Activated naive CD8-positive, alpha-beta T cell treated with anti-CD3 and anti-CD28 coated beads, Interleukin-2, amount 50 U/mL, for 24 hours (primary cell): ENCODE data around the gene TES.
"Not testable (repeated sequence)": the region's sequence is repeated elsewhere in the genome, so short reads cannot be mapped to it uniquely, and the experiment has no call there.

ENCODE experiments used
- ATAC-seq: fragments of 150-1000 bp; cut with Tn5 transposase; one replicate; pipeline ENCODE4 v1.10.0; 2021
- DNase-seq: peaks from one replicate; pipeline ENCODE4 v3.0.0; 2021
- H3K27ac Mint-ChIP-seq: one replicate; pipeline ENCODE4 v1.8.0; 2021; ENCODE audit warnings: mild to moderate bottlenecking, mixed read lengths
- H3K27me3 Mint-ChIP-seq: one replicate; pipeline ENCODE4 v1.8.0; 2021; ENCODE audit warnings: mixed read lengths
- H3K36me3 Mint-ChIP-seq: one replicate; pipeline ENCODE4 v1.8.0; 2021; ENCODE audit warnings: low read depth, mixed read lengths
- H3K4me1 Mint-ChIP-seq: one replicate; pipeline ENCODE4 v1.8.0; 2021; ENCODE audit warnings: mixed read lengths
- H3K4me3 Mint-ChIP-seq: one replicate; pipeline ENCODE4 v1.8.0; 2021; ENCODE audit warnings: mild to moderate bottlenecking, moderate library complexity, mixed read lengths
- H3K9me3 Mint-ChIP-seq: one replicate; pipeline ENCODE4 v1.8.0; 2021; ENCODE audit warnings: mixed read lengths

Gene TES

GRCh38 chr7:116290740-116291139, 80.4 kb downstream of the TES start:
- DNase-seq, result no peak
- peaks cover 16% of the 10 kb centered on the region for H3K9me3 Mint-ChIP-seq
- no peak overlapping the region for H3K4me3 Mint-ChIP-seq
- no peak for ATAC-seq
- H3K4me1 Mint-ChIP-seq, result no peaks in the 10 kb centered on the region
- peaks cover 30% of the 10 kb centered on the region for H3K27me3 Mint-ChIP-seq
- no peaks in the 10 kb centered on the region for H3K36me3 Mint-ChIP-seq
- H3K27ac Mint-ChIP-seq, result no peak overlapping the region

DNA sequence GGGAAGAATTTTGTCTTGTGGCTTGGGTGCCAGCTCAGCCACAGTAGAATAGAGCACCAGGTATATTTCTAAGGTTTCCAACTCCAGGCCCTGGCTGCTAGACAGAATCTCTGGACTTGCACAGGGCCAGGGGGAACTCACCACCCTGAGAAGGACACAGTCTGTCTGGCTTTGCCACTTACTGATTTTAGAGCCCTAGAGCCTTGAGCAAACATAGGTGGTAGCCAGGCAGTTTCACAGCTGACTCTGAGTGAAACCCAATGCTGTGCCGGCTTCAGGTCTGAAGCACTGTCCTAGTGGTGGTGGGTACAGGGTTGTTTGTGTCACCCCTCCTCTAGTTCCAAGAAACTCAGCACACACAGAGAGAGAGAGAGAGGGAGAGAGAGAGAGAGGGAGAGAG, 81.6 kb downstream of the TES start:
- Mint-ChIP-seq H3K4me3 (no peak overlapping the region), H3K36me3 (no peaks in the 10 kb centered on the region), H3K27me3 (peaks cover 28% of the 10 kb centered on the region), H3K9me3 (peaks cover 17% of the 10 kb centered on the region), H3K27ac (no peak overlapping the region), H3K4me1 (no peaks in the 10 kb centered on the region)
- ATAC-seq, result no peak
- DNase-seq, result no peak

DNA sequence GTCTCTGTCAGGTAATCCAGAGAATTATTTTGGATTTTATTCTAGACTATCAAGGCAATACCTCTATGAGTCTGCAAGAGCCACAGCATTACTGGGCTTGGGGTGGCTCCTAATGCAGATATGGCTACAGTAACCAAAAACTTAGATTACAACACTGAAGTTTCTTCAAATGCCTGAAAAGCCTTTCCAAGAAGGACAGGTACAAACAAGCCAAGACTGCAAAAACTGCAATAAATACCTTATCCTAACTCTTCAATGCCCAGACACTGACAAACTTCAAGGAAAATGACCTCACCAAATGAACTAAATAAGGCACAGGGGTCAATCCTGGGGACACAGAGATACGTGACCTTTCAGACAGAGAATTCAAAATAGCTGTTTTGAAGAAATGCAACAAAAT, 82.0 kb downstream of the TES start:
- H3K4me1 Mint-ChIP-seq, result no peaks in the 10 kb centered on the region
- no peak overlapping the region for H3K27ac Mint-ChIP-seq
- DNase-seq (no peak), ATAC-seq (no peak)
- peaks cover 28% of the 10 kb centered on the region for H3K27me3 Mint-ChIP-seq
- H3K36me3 Mint-ChIP-seq, result no peaks in the 10 kb centered on the region
- H3K4me3 Mint-ChIP-seq, result no peak overlapping the region
- H3K9me3 Mint-ChIP-seq, result peaks cover 17% of the 10 kb centered on the region

- ATAC-seq (no peak), DNase-seq (no peak)
- H3K4me1 Mint-ChIP-seq, result no peaks in the 10 kb centered on the region
- peaks cover 28% of the 10 kb centered on the region for H3K27me3 Mint-ChIP-seq
- no peaks in the 10 kb centered on the region for H3K36me3 Mint-ChIP-seq
- peaks cover 17% of the 10 kb centered on the region for H3K9me3 Mint-ChIP-seq
- no peak overlapping the region for H3K27ac Mint-ChIP-seq
- no peak overlapping the region for H3K4me3 Mint-ChIP-seq
Observed at GRCh38 chr7:116293139-116293538, 82.8 kb downstream of the TES start.

DNA sequence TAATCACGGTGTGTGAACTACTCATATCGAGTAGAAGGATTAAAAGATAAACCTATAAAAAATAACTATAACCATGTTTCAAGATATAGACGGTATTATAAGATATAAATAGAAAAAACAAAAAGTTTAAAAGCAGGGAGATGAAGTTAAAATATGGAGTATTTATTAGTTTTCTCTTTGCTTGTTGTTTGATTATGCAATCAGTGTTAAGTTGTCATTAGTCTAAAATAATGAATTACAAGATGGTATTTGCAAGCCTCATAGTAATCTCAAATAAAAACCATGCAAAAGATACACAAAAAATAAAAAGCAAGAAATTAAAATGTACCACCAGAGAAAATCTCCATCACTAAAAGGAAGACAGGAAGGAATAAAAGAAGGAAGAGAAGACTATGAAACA, 83.3 kb downstream of the TES start:
- no peak for ATAC-seq
- no peak for DNase-seq
- no peaks in the 10 kb centered on the region for H3K4me1 Mint-ChIP-seq
- H3K4me3 Mint-ChIP-seq, result no peak overlapping the region
- no peak overlapping the region for H3K27ac Mint-ChIP-seq
- H3K9me3 Mint-ChIP-seq, result peaks cover 17% of the 10 kb centered on the region
- H3K36me3 Mint-ChIP-seq, result no peaks in the 10 kb centered on the region
- peaks cover 28% of the 10 kb centered on the region for H3K27me3 Mint-ChIP-seq

DNA sequence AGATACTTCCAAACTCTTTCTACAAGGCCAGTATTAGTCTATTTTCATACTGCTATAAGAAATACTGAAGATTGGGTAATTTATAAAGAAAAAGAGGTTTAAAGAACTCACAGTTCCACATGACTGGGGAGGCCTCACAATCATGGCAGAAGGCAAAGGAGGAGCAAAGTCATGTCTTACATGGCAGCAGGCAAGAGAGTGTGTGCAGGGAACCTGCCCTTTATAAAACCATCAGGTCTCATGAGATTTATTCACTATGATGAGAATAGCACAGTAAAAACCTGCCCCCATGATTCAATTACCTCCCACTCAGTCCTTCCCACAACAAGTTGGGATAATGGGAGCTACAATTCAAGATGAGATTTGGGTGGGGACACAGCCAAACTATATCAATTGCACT, 85.6 kb downstream of the TES start:
- H3K4me3 Mint-ChIP-seq, H3K27ac Mint-ChIP-seq, ATAC-seq, H3K4me1 Mint-ChIP-seq, H3K36me3 Mint-ChIP-seq, DNase-seq: not testable (repeated sequence)
- peaks cover 25% of the 10 kb centered on the region for H3K27me3 Mint-ChIP-seq
- H3K9me3 Mint-ChIP-seq, result peaks cover 17% of the 10 kb centered on the region

DNA sequence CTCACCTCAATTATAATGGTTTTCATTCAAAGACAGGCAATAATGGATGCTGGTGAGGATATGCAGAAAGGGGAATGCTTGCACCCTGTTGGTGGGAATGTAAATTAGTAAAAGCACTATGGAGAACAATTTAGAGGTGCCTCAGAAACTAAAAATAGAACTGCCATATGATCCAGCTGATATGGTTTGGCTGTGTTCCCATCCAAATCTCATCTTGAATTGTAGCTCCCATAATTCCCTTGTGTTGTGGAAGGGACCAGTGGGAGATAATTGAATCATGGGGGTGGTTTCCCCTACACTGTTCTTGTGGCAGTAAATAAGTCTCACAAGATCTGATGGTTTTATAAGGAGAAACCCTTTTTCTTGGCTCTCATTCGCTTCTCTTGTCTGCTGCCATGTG, 87.7 kb downstream of the TES start:
- ATAC-seq, result no peak
- Mint-ChIP-seq H3K27me3 (peaks cover 19% of the 10 kb centered on the region), H3K36me3 (no peaks in the 10 kb centered on the region), H3K27ac (no peak overlapping the region), H3K4me1 (no peaks in the 10 kb centered on the region), H3K9me3 (peaks cover 11% of the 10 kb centered on the region), H3K4me3 (no peak overlapping the region)
- no peak for DNase-seq

GRCh38 chr7:116298576-116298975, 88.2 kb downstream of the TES start:
- H3K9me3 Mint-ChIP-seq, result peaks cover 9% of the 10 kb centered on the region
- ATAC-seq (no peak), DNase-seq (no peak)
- H3K4me1 Mint-ChIP-seq, result no peaks in the 10 kb centered on the region
- no peaks in the 10 kb centered on the region for H3K36me3 Mint-ChIP-seq
- no peak overlapping the region for H3K27ac Mint-ChIP-seq
- no peak overlapping the region for H3K4me3 Mint-ChIP-seq
- peaks cover 17% of the 10 kb centered on the region for H3K27me3 Mint-ChIP-seq

DNA sequence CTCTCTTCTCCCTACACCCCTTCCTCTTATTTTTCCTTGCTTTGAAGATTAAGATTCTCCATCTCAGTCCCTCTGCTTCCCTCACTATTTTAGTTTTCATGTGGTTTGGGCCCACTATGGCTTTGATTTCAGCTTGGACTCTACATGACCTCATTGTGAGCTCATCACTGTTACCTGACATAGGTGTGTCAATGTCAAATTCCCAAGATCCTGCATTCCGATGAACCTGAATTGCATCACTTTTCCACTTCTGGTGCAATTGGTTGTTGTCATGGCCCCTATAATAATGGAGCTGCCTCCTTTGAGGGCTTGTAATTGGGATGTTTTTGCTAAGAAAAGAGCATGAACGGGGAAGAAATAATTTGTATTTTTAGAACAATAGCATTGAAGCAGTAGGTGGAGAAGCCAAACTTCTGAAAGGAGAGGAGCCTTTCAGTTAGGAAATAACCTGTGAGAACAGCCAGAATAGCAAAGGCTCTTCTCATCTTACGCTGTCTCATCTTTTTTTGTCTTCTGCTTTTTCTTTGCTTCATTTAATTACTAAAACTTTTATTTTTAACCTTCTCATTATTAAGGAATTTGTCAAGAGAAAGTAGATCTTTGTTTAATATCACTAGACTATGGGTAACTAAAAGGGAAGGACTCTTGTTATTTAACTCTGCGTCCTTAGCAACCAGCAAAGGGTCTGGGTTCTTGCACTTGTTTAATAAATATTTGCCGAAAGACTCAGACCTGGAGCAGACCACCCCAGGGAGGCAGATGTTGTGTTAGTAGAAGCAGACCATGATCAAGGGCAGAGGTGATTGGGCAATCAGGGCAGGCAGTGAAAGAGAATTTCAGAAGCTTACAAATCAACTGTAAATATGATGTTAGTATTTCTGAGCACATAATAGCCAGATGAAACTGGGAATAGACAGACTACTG, 95.4 kb downstream of the TES start:
- no peak overlapping the region for H3K27ac Mint-ChIP-seq
- no peaks in the 10 kb centered on the region for H3K9me3 Mint-ChIP-seq
- H3K36me3 Mint-ChIP-seq, result no peaks in the 10 kb centered on the region
- no peak overlapping the region for H3K4me3 Mint-ChIP-seq
- no peaks in the 10 kb centered on the region for H3K4me1 Mint-ChIP-seq
- ATAC-seq (no peak), DNase-seq (no peak)
- H3K27me3 Mint-ChIP-seq, result peaks cover 6% of the 10 kb centered on the region

DNA sequence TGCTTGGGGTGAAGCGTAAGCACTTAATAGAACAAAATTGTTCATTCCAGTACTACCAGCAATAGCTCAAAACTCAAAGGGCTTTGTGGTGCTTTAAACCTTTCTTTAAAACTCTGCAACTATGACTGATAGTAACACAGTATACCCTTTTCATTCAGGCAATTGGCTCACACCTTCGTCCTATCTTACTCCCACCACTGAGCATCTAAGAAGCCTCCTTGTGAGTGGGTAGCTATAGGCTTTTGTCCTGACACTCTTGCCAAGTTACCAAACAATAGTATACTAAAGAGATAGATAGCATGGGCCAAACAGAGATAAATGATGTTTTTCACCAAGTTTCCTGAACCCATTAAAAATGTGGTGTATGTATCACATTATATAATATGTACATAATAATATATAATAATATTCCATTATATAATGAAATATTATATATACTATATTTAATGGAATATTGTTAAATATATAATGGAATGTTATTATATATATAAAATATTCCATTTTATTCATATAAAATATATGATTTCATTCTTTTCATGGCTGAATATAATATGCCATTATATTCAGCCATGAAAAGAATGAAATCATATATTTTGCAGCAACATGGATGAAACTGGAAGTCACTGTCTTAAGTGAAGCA, 96.2 kb downstream of the TES start:
- DNase-seq (no peak), ATAC-seq (no peak)
- H3K9me3 Mint-ChIP-seq, result no peaks in the 10 kb centered on the region
- peaks cover 6% of the 10 kb centered on the region for H3K27me3 Mint-ChIP-seq
- no peaks in the 10 kb centered on the region for H3K4me1 Mint-ChIP-seq
- H3K27ac Mint-ChIP-seq, result no peak overlapping the region
- no peak overlapping the region for H3K4me3 Mint-ChIP-seq
- H3K36me3 Mint-ChIP-seq, result no peaks in the 10 kb centered on the region

DNA sequence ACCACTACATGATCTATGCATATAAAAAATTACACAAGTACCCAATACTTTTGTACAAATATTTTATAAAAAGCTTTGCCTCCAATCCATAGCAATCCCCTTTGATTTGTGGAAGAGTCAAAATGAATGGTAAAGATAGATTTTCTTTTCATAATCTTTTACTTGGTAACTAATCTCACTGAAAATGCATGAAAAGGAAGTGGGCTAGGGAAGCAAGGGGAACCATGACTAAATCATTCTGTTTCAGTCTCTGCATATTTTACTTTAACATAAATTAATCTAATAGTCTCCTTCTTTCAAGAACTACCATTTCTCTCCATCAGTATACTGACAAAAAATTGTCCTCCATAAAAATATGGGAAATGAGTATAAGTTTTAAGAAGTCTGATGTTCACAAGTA, 96.9 kb downstream of the TES start:
- Mint-ChIP-seq H3K36me3 (no peaks in the 10 kb centered on the region), H3K27me3 (peaks cover 6% of the 10 kb centered on the region), H3K4me1 (no peaks in the 10 kb centered on the region), H3K4me3 (no peak overlapping the region), H3K27ac (no peak overlapping the region), H3K9me3 (no peaks in the 10 kb centered on the region)
- ATAC-seq (no peak), DNase-seq (no peak)
